GM19467 (cell line): ENCODE measurements around the gene GOSR2.
"Not testable (repeated sequence)": the region's sequence is repeated elsewhere in the genome, so short reads cannot be mapped to it uniquely, and the experiment has no call there.

Source experiments
- ATAC-seq: cut with Tn5 transposase; IDR thresholded peaks from one replicate; pipeline ENCODE4 v1.9.1; 2021; ENCODE audit warnings: mild to moderate bottlenecking, moderate library complexity; ENCODE audit not compliant: unreplicated experiment

GOSR2 gene

DNA sequence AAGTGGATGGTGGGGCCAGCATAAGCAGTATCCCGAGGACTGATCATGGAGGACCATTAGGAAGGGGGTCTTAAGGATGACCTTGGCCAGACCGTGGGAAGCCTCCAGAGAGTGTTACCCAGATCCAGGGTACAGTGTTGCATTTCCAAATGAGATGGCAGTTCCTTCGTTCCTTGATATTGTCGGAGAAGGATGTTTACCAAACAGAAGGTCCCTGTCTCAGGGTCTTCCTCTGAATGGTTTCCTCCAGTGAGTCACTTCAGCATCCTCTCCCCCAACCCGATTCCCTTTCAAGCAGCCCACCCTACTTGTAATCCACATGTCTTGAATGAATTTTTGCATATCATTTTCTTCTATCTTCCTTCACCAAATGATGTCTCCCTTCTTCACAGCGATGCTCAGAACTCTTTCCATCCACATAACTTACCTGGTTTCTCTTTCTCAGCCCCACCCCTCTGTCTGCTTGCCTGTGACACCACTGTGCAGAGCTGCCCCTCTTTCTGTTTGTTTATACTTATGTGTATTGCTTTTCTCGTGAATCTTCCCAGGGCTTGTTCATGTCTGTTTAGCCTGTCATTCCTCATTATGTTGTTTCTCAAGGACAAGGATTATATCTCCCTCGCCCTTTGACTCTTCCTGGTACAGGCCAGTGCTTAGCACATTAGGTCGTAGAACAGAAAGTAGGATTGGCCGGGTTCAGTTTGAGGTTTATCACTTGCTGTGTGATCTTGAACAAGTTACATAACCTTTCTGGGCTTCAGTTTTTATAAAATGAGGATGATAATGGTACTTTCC is 5.7 kb downstream of the GOSR2 start:
- ATAC-seq: no peak

DNA sequence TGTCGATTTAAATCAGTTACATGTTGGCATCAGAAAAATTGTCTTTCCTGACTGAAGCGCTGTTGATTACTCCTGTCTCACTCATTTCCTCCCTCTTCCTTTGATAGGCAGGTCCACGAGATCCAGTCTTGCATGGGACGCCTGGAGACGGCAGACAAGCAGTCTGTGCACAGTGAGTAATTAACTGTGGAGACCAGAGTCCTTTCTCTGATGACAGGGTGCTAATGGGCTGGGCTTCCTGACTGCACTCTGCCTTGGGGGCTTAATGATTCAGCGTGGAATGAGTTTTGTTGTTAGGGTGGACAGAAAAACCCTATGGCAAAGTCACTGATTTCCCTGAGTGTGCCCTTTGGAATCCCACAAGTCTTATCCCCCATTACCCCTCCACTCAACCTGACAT is 6.5 kb downstream of the GOSR2 start:
- ATAC-seq: no peak

DNA sequence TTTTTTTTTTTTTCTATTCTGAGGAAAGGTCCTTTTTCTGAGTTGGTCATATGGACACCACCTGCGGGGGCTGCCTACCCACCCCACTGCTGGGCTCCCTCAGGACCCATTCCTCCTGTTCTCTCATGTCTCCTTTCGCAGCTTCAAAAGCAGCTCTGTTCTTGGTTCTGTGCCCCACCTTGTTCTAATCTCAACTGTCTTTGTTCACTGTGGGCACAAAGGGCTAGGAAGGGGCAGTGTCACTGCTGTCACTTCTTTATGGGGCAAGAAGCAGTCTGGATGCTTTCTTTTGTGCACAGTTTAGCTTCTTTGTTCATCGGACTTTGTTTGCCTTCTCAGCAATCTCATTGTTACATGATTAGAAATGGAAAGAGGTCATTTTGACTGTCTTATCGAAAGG is 7.1 kb downstream of the GOSR2 start:
- ATAC-seq: no peak

DNA sequence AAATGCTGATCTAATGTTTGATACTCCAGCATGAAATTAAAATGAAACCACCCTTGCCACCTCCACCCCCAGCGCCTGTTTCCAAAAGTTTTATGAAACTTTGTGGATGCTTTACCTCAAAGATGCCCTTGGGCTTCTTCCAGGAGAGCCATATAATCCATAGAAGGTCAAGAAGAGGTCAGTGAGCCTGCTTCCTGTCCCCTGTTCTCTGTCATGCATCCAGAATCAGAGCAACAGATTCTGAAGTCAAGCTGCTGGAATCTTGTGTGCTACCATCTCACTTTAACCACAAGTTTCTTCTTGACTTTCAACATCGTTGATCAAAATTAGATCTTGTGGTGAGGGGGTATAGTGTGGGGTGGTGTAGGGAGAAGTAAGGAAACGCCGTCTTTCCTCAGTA is 8.6 kb downstream of the GOSR2 start:
- ATAC-seq: no peak

DNA sequence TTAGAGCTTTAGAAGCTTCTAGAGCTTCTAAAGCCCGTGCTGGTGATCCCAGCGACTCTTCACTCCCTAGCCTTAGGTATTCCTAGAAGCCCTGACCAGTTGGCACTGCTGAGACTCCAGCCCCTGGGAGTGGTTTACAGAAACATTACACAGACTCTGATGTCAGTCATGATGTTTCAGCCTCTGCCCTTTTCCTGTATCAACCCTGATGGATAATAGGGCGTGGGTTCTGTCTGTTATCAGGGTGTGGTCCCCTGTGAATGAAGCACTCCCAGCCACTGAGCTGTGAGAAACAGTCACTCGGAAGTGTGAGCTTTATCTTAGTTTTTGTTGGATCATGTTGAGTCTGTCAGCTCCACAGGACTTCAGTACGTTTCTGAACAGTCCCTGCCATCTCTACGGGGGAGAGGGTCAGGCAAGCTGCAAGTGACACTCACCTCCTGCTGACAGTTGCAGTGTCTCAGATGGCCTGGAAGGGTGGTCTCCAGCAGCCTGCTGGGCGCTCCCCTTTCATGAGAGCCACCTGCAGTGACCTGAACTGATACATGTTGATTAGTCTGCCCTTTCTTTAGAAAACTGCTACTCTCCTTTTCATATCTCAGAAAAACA is 12.8 kb downstream of the GOSR2 start:
- ATAC-seq: no peak

DNA sequence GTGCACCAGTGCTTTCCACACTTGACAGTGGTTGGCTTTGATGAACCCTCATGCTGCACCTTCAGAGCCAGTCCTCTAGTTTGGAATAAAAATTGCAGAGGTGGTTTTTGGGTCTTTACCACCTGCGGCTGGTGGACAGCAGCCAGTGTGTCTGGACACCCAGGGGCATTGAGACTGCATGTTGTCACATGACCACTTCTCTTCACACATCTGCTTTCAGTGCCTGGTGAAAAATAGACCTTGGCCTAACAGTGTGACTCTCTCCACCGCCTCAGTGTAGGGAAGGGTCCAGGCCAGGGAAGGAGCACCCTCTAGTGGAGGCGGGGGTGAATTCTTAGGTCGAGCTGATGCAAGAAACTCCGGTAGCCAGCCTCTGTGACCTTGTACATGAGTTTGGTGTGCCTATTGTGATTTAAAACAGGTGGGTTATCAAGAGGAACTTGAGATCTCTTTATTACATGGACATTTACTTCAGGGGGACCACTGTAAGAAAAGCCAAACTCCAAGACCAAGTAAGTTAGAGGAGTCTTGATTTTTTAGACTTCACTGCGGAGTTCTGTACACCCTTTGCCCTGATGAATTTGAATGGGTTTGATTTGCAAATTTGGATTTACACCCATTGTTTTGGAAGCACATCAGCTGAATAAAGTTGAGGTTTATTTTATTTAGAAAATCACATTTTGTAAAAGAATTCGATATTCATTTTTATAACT is 17.9 kb downstream of the GOSR2 start:
- no peak for ATAC-seq

DNA sequence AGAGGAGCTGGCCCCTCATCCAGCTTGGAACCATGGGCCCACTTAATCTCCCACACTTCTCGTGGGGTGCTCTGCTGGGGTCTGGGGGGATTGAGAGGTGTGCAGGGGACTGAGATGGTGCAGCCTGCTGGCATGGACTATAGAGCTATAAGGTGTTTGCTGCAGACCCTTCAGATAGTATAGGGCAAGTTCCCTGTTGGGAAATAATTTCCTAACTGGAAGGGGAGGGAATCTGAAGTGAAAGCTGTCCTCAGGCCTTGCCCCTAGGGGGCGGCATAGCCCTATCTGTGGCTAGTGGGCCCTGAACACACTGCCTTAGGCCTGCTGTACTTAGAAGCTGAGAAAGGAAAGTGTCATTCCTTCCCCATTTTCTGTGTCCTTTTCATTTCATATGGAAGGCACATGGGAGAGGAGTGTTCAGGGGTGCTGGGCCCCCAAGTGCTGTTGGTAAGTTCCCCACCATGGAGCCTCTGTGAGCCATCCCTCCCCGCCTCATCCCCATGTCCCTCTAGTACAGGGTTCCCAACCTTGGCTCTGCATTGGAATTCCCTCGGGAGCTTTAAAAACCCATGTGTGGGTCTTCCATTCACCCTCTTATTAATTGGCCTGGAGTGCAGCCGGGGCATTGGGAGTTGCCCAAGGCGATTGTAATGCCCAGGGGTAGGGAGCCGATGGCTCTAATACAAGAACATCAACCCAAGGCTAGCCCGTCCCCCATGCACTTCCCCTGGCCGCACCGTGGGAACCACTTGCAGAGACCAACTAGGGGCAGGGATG is 19.7 kb downstream of the GOSR2 start:
- ATAC-seq: no peak

DNA sequence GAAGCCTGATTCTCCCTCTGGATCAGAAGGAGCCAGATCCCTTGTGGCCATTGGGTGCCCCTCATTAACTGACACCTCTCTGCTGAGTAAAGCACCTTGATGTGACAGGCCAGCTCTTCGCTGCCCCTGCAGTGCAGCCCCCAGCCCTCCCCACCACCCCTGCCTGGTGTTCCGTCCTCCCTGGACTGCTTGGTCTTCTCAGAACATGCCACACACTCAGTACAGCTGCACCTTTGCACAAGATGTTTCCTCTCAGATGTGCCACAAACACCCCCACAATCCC is 20.2 kb downstream of the GOSR2 start:
- no peak for ATAC-seq

DNA sequence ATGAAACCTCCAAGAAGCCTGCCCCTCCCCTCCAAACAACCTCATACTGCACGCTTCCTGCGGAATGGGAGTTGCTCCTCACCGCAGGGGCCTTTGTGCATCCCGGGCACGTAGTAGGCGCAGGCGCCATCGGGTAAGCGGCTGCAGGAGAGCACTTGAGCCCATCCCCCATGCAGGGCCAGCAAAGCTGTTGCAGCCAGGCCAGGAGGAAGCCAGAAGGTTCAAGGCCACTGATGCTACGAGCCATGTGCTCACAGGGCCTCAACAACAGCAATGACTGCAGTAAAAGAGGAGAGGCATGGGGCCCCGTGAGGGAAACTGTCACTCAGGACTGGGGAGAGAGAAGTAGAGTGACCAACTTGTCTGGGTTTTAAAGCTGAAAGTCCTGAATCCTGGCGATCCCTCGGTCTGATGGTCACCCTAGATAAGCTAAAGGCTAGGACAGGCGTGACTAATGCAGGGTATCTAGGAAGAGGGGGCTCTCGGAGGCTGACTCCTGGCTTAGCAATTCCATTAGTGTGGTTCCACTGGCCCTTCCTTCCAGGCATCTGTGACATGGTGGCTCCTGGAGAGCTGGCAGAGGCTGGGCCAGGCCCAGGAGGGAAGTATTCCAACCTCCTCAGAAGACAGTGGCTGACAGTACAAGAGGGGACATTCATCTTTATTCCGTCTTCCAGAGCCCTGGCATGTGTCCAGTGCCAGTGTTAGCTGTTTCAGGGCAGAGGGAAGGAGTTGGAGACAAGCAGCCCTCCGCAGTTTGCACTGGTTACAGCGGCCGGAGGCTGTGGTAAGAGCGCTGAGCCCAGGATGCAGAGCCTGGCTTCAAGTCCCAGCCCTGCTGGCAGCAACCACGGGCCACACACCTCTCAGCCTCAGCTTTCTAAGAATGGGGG is 20.8 kb downstream of the GOSR2 start:
- no peak for ATAC-seq

DNA sequence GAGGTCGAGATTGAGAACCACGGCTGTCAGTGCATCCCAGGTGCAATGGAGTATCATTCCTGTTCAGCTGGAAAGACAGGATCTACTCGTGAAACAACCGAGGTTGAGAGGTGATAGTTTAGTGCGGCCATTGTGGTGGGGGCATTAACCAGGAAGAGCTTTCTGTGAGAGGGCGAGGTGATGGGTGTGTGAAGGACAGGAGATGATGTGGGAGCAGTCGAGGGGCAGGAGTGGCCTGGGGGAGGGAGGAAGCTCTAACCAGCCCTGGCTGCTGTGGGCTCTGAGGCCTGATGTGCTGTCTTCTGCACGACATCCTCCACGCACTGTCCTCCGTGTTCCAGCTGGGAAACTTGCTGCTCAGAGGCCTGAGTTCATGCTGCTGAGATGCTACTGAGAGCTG is 22.0 kb downstream of the GOSR2 start:
- ATAC-seq: no peak

DNA sequence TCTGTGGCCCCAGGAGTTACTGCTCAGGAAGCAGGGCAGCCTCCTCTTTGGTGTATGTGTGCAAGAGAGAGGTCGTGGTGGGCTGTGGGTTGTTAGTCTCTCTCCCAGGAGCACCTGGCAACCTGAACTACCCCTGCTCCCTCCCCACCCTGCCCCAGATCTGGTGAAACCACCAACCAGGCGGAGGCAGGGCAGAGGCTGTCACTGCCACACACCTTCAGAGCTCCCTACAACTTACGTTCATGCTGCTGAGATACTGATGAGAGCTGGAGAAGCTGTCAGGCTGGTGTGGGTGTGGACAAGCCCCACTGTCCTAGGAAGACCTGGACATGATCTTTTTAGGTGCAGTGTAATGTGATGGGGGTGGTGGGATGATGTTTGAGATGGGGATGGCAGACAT is 24.3 kb downstream of the GOSR2 start:
- ATAC-seq: no peak

DNA sequence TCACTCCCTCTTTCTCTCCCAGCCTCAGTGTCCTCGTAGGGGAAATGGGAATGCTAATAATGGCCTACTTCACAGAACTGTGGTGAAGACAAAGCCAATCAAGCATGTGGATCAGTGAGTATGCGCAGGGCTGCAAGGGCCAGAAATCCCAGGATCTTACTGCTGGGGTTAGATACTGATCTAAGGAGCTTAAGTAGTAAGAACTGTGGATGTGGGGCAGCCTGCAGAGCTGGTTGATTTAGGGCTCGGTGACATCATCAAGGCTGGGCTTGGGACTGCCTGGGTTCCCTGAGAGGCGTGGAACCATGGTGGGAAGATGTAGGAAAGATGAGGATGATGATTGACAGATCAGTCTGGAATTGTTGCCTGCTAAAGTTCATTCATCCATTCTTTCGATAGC is 25.6 kb downstream of the GOSR2 start:
- no peak for ATAC-seq

DNA sequence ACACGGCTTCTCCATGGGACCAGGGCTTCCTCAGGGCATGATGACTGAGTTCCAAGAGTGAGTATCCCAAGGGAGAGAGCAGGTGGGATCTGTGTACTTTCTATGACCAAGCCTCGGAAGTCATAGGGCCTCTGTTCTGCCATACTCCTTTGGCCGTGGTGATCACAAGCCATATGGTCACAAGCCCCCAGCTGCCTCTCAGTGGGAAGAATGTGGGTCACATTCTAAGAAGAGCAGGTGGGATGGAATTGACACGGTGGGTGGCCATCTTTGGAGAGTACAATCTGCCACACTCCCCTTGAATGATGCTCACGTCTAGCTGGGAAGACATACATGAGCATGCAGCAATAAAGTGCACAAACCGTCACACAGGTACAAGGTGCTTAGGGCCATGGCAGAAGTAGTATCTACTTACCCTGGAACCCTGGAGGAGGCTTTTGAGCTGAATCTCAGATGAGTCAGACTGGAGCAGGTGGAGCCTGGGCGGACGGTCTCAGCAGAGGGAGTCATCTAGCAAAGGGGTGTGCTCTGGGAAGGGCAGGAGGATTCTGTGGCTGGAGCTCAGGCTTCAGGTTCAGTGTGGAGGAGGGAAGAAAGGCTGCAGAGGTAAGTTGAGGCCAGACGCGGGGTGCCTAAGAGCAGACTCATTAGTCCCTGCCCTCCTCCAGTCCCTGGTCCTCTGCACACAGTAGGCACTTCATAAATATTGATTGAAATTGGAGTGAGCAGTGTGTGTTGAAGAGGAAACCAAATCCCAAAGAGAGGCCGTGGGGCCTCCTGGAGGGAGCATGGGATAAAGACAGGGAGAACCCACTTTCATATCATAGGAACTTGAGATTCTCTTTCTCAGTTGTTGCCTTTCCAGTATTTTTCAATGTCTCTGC is 26.6 kb downstream of the GOSR2 start:
- no peak for ATAC-seq

DNA sequence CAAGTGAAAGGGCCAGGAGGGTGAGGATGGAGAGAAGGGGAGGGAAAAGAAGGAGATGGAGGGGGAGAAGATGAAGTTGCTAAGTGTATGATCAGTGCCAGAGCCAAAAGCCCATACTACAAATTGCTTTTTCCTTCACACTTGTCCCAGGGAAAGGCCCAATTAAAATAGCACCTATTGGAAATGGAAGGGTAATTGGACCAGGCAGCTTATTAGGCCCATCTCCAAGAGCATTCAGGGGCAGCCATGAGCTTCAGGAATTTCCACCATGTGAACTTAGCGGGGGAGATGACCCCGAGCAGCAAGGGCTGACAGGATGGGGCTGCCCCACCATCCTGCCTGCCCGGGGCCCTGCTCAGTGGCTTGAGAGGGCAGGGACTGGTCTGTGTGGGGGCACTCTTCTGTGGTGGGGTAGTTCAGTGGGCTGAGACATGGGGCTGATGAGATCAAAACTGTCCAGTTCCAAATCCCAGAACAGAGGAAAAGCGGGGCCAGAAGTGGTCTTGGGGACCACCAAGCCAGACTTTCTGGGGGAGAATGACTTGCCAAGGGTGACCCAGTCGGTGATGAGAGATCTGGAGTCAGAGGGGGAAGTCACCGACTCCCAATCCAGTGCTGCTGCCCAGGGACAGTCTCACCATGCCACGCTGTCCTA is 27.5 kb downstream of the GOSR2 start:
- no peak for ATAC-seq

DNA sequence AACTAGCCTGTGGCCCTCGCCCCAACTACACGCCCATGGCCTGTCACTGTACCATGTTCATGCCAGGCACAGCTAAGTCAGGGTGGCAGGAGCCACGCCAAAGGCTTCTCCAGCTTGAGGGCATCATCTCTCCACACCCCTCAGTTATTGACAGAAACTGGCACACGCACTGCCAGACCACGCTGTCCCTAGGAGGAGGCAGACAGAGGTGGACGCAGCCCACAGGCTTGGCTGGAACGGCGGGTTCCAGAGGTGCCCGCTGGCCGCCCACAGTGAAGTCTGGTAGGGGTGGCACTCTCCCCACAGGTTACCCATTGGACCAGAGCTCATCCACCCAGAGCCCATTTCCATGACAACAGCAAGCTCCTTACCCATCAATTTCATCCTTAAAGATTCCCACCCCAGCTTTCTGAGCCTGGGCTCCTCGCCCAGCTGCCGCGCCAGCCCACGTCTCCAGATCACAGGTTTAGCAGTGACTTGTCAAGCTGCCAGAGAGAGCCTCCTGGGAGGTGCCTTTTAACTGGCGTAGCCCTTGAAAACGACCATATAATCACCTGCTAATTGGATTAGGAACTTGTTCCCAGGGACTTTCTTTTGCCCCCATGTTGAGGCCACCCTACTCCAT is 28.1 kb downstream of the GOSR2 start:
- ATAC-seq: no peak

DNA sequence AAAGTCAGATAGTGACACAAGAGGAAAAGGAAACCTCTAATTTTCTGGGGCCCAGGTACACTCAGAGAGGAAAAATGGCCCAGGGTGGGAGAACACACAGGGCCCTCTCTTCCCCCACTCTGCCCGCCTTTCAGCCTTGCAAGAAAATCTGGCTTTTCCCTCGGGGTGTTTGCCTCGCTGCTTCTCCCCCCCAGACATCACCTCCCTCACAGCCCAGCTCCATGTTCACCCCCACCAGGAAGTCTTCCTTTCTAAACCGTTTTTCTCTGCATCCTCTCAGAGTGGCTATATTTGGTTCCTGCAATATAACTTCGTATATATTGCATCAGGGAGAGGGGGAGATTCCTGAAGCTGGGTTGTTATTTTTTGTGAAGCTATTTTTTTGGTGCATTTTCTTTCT is 28.7 kb downstream of the GOSR2 start:
- no peak for ATAC-seq

DNA sequence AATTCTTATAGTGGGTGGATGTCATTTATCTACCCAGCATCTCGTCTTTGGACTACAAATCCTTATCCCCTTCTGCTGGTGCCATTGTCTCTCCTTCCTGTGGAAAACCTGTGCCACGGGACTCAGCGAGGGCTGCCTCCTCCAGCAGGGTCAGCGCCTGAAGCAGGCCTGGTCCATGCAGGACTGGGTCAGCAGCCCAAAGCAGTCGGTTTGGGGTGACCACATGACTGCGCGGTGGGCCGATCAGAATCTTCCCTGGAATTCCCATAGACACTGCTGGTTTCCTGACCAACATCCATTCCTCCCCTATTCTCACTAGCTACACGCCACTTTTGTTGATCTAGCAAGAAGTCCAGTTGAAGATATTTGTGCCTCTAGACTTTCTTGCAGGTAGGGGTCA is 29.2 kb downstream of the GOSR2 start:
- ATAC-seq: no peak

DNA sequence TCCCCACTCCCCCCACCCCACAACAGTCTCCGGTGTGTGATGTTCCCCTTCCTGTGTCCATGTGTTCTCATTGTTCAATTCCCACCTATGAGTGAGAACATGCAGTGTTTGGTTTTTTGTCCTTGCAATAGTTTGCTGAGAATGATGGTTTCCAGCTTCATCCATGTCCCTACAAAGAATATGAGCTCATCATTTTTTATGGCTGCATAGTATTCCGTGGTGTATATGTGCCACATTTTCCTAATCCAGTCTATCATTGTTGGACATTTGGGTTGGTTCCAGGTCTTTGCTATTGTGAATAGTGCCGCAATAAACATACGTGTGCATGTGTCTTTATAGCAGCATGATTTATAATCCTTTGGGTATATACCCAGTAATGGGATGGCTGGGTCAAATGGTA is 30.2 kb downstream of the GOSR2 start:
- not testable (repeated sequence) for ATAC-seq
